HepG2 (cell line): ENCODE data around the gene ELP6. TPM values are rescaled to one million over a fixed set of nuclear protein-coding genes. Genes with fewer than 3 reads are reported as not detected.

Source experiments
- AGO1 ChIP-seq: fragments of 200-400 bp; formaldehyde crosslinking; IDR thresholded peaks from 2 replicates; pipeline ENCODE4 v1.6.1; 2017; ENCODE audit warnings: mild to moderate bottlenecking, low read depth, low read length, moderate library complexity; ENCODE audit not compliant: poor library complexity, severe bottlenecking
- BRD4 ChIP-seq: sonication (generic); formaldehyde crosslinking; IDR thresholded peaks from 2 replicates; pipeline ENCODE4 v1.4.0; 2020; ENCODE audit warnings: missing genetic modification reagents
- HNRNPL ChIP-seq: fragments of 200-400 bp; formaldehyde crosslinking; IDR thresholded peaks from 2 replicates; pipeline ENCODE4 v1.6.1; 2017; ENCODE audit warnings: mild to moderate bottlenecking, low read depth, low read length
- KLF15 ChIP-seq: sonication (generic); formaldehyde crosslinking; IDR thresholded peaks from 2 replicates; pipeline ENCODE4 v1.8.1; 2023; ENCODE audit warnings: borderline replicate concordance, mild to moderate bottlenecking, inconsistent platforms, missing genetic modification reagents, mixed read lengths
- KMT2B ChIP-seq: IDR thresholded peaks from 2 replicates; pipeline ENCODE4 v1.6.1; 2016; ENCODE audit warnings: missing genetic modification reagents, missing compliant biosample characterization
- PCBP2 ChIP-seq: fragments of 200-400 bp; formaldehyde crosslinking; optimal IDR thresholded peaks from 2 replicates; pipeline ENCODE3; 2018; ENCODE audit warnings: low read length, low read depth; ENCODE audit not compliant: poor library complexity, severe bottlenecking
- RELA ChIP-seq: sonication (generic); formaldehyde crosslinking; IDR thresholded peaks from 2 replicates; pipeline ENCODE4 v1.4.0; 2020; ENCODE audit warnings: missing genetic modification reagents
- SALL1 ChIP-seq: sonication (generic); formaldehyde crosslinking; IDR thresholded peaks from 2 replicates; pipeline ENCODE4 v1.8.0; 2022; ENCODE audit warnings: mild to moderate bottlenecking, missing genetic modification reagents
- THYN1 ChIP-seq: sonication (generic); formaldehyde crosslinking; IDR thresholded peaks from 2 replicates; pipeline ENCODE4 v1.8.1; 2023; ENCODE audit warnings: low read depth, mild to moderate bottlenecking, moderate library complexity, missing genetic modification reagents, borderline replicate concordance
- ZEB1 ChIP-seq: IDR thresholded peaks from 2 replicates; pipeline ENCODE4 v1.6.1; 2012; ENCODE audit warnings: mild to moderate bottlenecking, low read depth, inconsistent platforms; ENCODE audit not compliant: insufficient replicate concordance
- ZNF543 ChIP-seq: sonication (generic); formaldehyde crosslinking; IDR thresholded peaks from 2 replicates; pipeline ENCODE4 v1.4.0; 2020; ENCODE audit warnings: mild to moderate bottlenecking, missing genetic modification reagents
- ZNF605 ChIP-seq: sonication (generic); formaldehyde crosslinking; IDR thresholded peaks from 2 replicates; pipeline ENCODE4 v1.8.0; 2022; ENCODE audit warnings: mild to moderate bottlenecking, missing genetic modification reagents
- polyA plus RNA-seq, 8 experiments: library from polyadenylated mRNA; depleted of rRNA in 3 of 8; stranded (reverse) in 7 of 8; unstranded in 1 of 8; fragments of >200 nt; fragmentation: Illumina TruSeq in 4 of 8; extraction: Trizol in 4 of 8; gene quantifications; 2 replicates each; pipeline versions ENCODE4 v1.2.1 to v1.2.3, GENCODE V29; 2011 to 2016; ENCODE audit warnings: low read depth in 4 of 8, missing spikeins in 1 of 8, mixed read lengths in 1 of 8; ENCODE audit not compliant: insufficient read depth in 1 of 8
- total RNA-seq, 5 experiments: library from RNA; depleted of rRNA; stranded (reverse); fragments of >200 nt; fragmentation: Illumina TruSeq; extraction: Trizol; gene quantifications; 2 replicates each; pipeline ENCODE4 v1.2.3, GENCODE V29; 2016; ENCODE audit warnings: low read depth in 1 of 5
- TF ChIP-seq, protein P1 (sequence below): sonication (generic); formaldehyde crosslinking; IDR thresholded peaks from 2 replicates; pipeline ENCODE4 v1.4.0; 2020; ENCODE audit warnings: missing genetic modification reagents
- TF ChIP-seq, protein P2 (sequence below): sonication (generic); formaldehyde crosslinking; IDR thresholded peaks from 2 replicates; pipeline ENCODE4 v1.8.1; 2023; ENCODE audit warnings: mild to moderate bottlenecking, missing genetic modification reagents
- TF ChIP-seq, protein P3 (sequence below): sonication (generic); formaldehyde crosslinking; IDR thresholded peaks from 2 replicates; pipeline ENCODE4 v1.5.0; 2020; ENCODE audit warnings: missing genetic modification reagents
- TF ChIP-seq, protein P4 (sequence below): sonication (generic); formaldehyde crosslinking; IDR thresholded peaks from 2 replicates; pipeline ENCODE4 v1.5.1; 2020; ENCODE audit warnings: missing genetic modification reagents, mild to moderate bottlenecking, borderline replicate concordance
- TF ChIP-seq, protein P5 (sequence below): sonication (generic); formaldehyde crosslinking; IDR thresholded peaks from 2 replicates; pipeline ENCODE4 v1.4.0; 2020; ENCODE audit warnings: missing genetic modification reagents

Gene ELP6
- total and polyA plus RNA-seq, 2 of the 13 experiments (the other 11 are each of a cell fraction or from before 2014, with no cell fraction given), result 45.0 to 49.3 TPM

DNA sequence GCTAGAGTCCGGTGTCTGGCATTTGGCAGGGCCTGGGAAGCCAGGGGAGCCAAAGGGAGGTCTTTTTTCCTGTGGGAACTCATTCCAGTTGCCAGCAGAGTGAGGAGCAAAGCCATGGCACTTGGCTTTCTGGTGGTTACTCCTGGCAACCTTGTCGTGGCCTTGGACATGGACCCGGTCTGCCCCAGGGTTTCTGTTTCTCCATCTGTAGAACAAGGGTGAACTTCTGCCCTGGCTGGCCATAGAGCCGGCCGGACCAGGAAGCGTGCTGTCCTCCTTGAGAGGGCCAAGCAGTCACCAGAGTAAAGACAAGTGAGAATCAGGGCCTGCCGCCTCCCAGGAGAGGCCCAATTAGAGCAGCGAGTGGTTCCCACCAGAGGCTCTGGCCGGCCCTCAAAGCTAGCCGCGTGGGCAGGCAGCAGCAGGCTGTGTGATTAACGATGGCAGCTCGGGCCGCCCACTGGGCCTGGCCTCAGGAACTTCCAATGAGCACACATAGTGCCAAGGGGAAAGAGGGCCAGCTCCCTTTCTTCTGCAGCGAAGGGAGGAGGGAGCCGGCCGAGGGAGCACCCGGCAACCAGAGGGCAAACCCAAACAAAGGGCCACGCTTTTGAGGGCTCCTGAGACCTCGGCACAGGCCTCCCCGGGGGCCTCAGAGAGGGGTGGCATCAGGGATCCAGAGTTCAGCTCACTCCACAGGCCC lies 29.1 kb upstream of the ELP6 start (continued):
- no peak for TF ChIP-seq BRD4 (CRISPR knock-in tag)
- TF ChIP-seq, protein P1, sequence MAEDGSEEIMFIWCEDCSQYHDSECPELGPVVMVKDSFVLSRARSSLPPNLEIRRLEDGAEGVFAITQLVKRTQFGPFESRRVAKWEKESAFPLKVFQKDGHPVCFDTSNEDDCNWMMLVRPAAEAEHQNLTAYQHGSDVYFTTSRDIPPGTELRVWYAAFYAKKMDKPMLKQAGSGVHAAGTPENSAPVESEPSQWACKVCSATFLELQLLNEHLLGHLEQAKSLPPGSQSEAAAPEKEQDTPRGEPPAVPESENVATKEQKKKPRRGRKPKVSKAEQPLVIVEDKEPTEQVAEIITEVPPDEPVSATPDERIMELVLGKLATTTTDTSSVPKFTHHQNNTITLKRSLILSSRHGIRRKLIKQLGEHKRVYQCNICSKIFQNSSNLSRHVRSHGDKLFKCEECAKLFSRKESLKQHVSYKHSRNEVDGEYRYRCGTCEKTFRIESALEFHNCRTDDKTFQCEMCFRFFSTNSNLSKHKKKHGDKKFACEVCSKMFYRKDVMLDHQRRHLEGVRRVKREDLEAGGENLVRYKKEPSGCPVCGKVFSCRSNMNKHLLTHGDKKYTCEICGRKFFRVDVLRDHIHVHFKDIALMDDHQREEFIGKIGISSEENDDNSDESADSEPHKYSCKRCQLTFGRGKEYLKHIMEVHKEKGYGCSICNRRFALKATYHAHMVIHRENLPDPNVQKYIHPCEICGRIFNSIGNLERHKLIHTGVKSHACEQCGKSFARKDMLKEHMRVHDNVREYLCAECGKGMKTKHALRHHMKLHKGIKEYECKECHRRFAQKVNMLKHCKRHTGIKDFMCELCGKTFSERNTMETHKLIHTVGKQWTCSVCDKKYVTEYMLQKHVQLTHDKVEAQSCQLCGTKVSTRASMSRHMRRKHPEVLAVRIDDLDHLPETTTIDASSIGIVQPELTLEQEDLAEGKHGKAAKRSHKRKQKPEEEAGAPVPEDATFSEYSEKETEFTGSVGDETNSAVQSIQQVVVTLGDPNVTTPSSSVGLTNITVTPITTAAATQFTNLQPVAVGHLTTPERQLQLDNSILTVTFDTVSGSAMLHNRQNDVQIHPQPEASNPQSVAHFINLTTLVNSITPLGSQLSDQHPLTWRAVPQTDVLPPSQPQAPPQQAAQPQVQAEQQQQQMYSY (CRISPR knock-in tag), result peak; percentile 84
- TF ChIP-seq, protein P2, sequence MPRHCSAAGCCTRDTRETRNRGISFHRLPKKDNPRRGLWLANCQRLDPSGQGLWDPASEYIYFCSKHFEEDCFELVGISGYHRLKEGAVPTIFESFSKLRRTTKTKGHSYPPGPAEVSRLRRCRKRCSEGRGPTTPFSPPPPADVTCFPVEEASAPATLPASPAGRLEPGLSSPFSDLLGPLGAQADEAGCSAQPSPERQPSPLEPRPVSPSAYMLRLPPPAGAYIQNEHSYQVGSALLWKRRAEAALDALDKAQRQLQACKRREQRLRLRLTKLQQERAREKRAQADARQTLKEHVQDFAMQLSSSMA (CRISPR knock-in tag), result no peak
- TF ChIP-seq ZEB1, result no peak
- TF ChIP-seq, protein P3, sequence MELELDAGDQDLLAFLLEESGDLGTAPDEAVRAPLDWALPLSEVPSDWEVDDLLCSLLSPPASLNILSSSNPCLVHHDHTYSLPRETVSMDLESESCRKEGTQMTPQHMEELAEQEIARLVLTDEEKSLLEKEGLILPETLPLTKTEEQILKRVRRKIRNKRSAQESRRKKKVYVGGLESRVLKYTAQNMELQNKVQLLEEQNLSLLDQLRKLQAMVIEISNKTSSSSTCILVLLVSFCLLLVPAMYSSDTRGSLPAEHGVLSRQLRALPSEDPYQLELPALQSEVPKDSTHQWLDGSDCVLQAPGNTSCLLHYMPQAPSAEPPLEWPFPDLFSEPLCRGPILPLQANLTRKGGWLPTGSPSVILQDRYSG, result no peak
- TF ChIP-seq ZNF543 (CRISPR knock-in tag), result no peak; the same call in 1 of the 2 replicates
- TF ChIP-seq AGO1, result no peak
- no peak for TF ChIP-seq PCBP2
- TF ChIP-seq THYN1 (CRISPR knock-in tag), result no peak
- TF ChIP-seq HNRNPL, result peak; percentile 84
- TF ChIP-seq KLF15, result no peak
- TF ChIP-seq, protein P4, sequence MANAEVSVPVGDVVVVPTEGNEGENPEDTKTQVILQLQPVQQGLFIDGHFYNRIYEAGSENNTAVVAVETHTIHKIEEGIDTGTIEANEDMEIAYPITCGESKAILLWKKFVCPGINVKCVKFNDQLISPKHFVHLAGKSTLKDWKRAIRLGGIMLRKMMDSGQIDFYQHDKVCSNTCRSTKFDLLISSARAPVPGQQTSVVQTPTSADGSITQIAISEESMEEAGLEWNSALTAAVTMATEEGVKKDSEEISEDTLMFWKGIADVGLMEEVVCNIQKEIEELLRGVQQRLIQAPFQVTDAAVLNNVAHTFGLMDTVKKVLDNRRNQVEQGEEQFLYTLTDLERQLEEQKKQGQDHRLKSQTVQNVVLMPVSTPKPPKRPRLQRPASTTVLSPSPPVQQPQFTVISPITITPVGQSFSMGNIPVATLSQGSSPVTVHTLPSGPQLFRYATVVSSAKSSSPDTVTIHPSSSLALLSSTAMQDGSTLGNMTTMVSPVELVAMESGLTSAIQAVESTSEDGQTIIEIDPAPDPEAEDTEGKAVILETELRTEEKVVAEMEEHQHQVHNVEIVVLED, result no peak
- TF ChIP-seq, protein P5, sequence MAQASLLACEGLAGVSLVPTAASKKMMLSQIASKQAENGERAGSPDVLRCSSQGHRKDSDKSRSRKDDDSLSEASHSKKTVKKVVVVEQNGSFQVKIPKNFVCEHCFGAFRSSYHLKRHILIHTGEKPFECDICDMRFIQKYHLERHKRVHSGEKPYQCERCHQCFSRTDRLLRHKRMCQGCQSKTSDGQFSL (CRISPR knock-in tag), result no peak
- 0 out of 2 replicates have a peak, but pooled peaks have one; percentile 19 for TF ChIP-seq ZNF605 (CRISPR knock-in tag)
- TF ChIP-seq SALL1, result peak; percentile 69
- TF ChIP-seq KMT2B (CRISPR knock-in tag), result no peak
- no peak for TF ChIP-seq RELA (CRISPR knock-in tag)
